H1 (cell line): ENCODE results near the gene GNAQ.

ENCODE experiments used
- ASH2L ChIP-seq: fragments of 200-600, 300-600 bp; sonication (generic); IDR thresholded peaks from one replicate; pipeline ENCODE4 v1.7.1; 2017; ENCODE audit warnings: low read length
- CREB1 ChIP-seq: IDR thresholded peaks from 2 replicates; pipeline ENCODE4 v1.6.1; 2012; ENCODE audit warnings: inconsistent platforms
- CTCF ChIP-seq, 3 experiments: IDR thresholded peaks; 1 replicate in 2 of 3; 2 replicates in 1 of 3; pipeline versions ENCODE4 v1.5.1 to v1.6.1; 2011; ENCODE audit warnings: low read length in 3 of 3, mild to moderate bottlenecking in 3 of 3, inconsistent platforms in 2 of 3, low read depth in 1 of 3, moderate library complexity in 1 of 3; ENCODE audit not compliant: insufficient read depth in 1 of 3; ENCODE audit errors: control extremely low read depth in 1 of 3
- EGR1 ChIP-seq: IDR thresholded peaks from 2 replicates; pipeline ENCODE4 v1.6.1; 2011; ENCODE audit warnings: low read depth, low read length, borderline replicate concordance
- POLR2A ChIP-seq, 2 experiments: IDR thresholded peaks; 1 replicate in 1 of 2; 2 replicates in 1 of 2; pipeline ENCODE4 v1.6.1; 2011; ENCODE audit warnings: low read depth in 2 of 2, low read length in 2 of 2, mild to moderate bottlenecking in 2 of 2; ENCODE audit errors: control extremely low read depth in 1 of 2
- RNF2 ChIP-seq: fragments of 200-900, 300-1000 bp; sonication (generic); IDR thresholded peaks from 2 replicates; pipeline ENCODE4 v1.7.1; 2016; ENCODE audit warnings: borderline replicate concordance, low read depth, mild to moderate bottlenecking, antibody characterized with exemption, low read length; ENCODE audit not compliant: poor library complexity, severe bottlenecking; ENCODE audit errors: missing control alignments
- ZNF274 ChIP-seq: IDR thresholded peaks from 2 replicates; pipeline ENCODE4 v1.7.0; 2012; ENCODE audit warnings: low read length, borderline replicate concordance; ENCODE audit errors: extremely low read depth

- TF ChIP-seq RNF2 (no peak), CREB1 (no peak), EGR1 (no peak), CTCF (IDR thresholded peaks at IDR 0.05; ENCODE audit: control extremely low read depth in 1 of 3, insufficient read depth in 1 of 3, low read depth in 1 of 3, low read length in 3 of 3) (no peak), ASH2L (no peak), ZNF274 (no peak), POLR2A (IDR thresholded peaks at IDR 0.05; ENCODE audit: control extremely low read depth in 1 of 2, low read depth in 2 of 2, low read length in 2 of 2) (no peak)
These were observed 95.6 kb downstream of the GNAQ start for GRCh38 chr9:77935974-77936373.
